ENCODE data around the gene GMNC.

- TF ChIP-seq, protein P1, sequence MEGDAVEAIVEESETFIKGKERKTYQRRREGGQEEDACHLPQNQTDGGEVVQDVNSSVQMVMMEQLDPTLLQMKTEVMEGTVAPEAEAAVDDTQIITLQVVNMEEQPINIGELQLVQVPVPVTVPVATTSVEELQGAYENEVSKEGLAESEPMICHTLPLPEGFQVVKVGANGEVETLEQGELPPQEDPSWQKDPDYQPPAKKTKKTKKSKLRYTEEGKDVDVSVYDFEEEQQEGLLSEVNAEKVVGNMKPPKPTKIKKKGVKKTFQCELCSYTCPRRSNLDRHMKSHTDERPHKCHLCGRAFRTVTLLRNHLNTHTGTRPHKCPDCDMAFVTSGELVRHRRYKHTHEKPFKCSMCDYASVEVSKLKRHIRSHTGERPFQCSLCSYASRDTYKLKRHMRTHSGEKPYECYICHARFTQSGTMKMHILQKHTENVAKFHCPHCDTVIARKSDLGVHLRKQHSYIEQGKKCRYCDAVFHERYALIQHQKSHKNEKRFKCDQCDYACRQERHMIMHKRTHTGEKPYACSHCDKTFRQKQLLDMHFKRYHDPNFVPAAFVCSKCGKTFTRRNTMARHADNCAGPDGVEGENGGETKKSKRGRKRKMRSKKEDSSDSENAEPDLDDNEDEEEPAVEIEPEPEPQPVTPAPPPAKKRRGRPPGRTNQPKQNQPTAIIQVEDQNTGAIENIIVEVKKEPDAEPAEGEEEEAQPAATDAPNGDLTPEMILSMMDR (IDR thresholded peaks at IDR 0.05; ENCODE audit: borderline replicate concordance, extremely low read depth, low read length, poor library complexity, severe bottlenecking) = no peak
- TF ChIP-seq EZH2 (IDR thresholded peaks at IDR 0.05; ENCODE audit: borderline replicate concordance, low read depth, low read length, severe bottlenecking) = no peak
These were observed 2.9 kb upstream of the GMNC start for GRCh38 chr3:190865419-190865818.
